Measurements from ENCODE around the gene PTGFRN.

- TF ChIP-seq CTCF (conservative IDR thresholded peaks at IDR 0.05; ENCODE audit: low read depth in 2 of 2) (no peak), POLR2AphosphoS5 (IDR thresholded peaks at IDR 0.05; ENCODE audit: low read depth) (no peak), REST (IDR thresholded peaks at IDR 0.05; ENCODE audit: unreplicated experiment) (no peak), EZH2 (IDR thresholded peaks at IDR 0.05; ENCODE audit: low read depth, unreplicated experiment) (no peak), NANOG (IDR thresholded peaks at IDR 0.05; ENCODE audit: borderline replicate concordance) (no peak), ZNF462 (CRISPR knock-in tag; IDR thresholded peaks at IDR 0.05) (no peak), EZH2phosphoT487 (IDR thresholded peaks at IDR 0.05; ENCODE audit: unreplicated experiment) (no peak), STAT1 (IDR thresholded peaks at IDR 0.05; ENCODE audit: unreplicated experiment) (no peak), JUNB (IDR thresholded peaks at IDR 0.05; ENCODE audit: unreplicated experiment) (no peak), ETS1 (IDR thresholded peaks at IDR 0.05) (no peak), ZNF114 (CRISPR knock-in tag; IDR thresholded peaks at IDR 0.05) (no peak), CREB1 (CRISPR knock-in tag; IDR thresholded peaks at IDR 0.05; ENCODE audit: low read depth) (no peak), ZNF331 (CRISPR knock-in tag; IDR thresholded peaks at IDR 0.05; ENCODE audit: low read depth) (no peak)
Observed at GRCh38 chr1:116875391-116875790, 34.3 kb upstream of the PTGFRN start.
